ENCODE results near the gene ABTB1.

The ABTB1 gene

GRCh38 chr3:127711896-127712295, 39.1 kb downstream of the ABTB1 start:
- no peak overlapping the region for H3K4me3 ChIP-seq (replicated peaks; ENCODE audit: low read depth, low read length)
- TF ChIP-seq, protein P1, sequence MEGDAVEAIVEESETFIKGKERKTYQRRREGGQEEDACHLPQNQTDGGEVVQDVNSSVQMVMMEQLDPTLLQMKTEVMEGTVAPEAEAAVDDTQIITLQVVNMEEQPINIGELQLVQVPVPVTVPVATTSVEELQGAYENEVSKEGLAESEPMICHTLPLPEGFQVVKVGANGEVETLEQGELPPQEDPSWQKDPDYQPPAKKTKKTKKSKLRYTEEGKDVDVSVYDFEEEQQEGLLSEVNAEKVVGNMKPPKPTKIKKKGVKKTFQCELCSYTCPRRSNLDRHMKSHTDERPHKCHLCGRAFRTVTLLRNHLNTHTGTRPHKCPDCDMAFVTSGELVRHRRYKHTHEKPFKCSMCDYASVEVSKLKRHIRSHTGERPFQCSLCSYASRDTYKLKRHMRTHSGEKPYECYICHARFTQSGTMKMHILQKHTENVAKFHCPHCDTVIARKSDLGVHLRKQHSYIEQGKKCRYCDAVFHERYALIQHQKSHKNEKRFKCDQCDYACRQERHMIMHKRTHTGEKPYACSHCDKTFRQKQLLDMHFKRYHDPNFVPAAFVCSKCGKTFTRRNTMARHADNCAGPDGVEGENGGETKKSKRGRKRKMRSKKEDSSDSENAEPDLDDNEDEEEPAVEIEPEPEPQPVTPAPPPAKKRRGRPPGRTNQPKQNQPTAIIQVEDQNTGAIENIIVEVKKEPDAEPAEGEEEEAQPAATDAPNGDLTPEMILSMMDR (IDR thresholded peaks at IDR 0.05; ENCODE audit: low read length, missing control alignments), result no peak
- DNase-seq (ENCODE audit: low read depth), result no peak

DNA sequence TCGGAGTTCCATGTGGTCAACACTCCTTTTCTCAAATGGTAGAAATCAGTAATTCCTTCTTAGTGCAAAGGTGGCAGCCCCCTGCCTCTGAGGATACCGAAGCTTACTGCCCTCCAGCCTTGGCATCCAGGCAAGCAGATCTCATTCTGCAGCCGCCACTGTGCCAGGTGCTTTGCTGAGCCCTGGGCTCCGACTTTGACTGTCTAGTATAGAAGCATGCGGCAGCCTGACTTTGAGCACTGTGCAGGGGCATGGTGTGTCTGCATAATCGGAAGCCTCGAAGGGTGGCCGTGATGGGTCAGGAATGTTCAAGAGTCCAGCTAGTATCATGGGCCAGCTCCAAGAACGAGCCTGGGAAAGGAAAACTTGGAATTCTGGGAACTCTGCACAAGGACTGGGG, 39.7 kb downstream of the ABTB1 start:
- H3K4me3 ChIP-seq (replicated peaks; ENCODE audit: low read depth, low read length), result no peak overlapping the region
- DNase-seq (ENCODE audit: low read depth), result no peak
- TF ChIP-seq, protein P1 (IDR thresholded peaks at IDR 0.05; ENCODE audit: low read length, missing control alignments), result no peak

DNA sequence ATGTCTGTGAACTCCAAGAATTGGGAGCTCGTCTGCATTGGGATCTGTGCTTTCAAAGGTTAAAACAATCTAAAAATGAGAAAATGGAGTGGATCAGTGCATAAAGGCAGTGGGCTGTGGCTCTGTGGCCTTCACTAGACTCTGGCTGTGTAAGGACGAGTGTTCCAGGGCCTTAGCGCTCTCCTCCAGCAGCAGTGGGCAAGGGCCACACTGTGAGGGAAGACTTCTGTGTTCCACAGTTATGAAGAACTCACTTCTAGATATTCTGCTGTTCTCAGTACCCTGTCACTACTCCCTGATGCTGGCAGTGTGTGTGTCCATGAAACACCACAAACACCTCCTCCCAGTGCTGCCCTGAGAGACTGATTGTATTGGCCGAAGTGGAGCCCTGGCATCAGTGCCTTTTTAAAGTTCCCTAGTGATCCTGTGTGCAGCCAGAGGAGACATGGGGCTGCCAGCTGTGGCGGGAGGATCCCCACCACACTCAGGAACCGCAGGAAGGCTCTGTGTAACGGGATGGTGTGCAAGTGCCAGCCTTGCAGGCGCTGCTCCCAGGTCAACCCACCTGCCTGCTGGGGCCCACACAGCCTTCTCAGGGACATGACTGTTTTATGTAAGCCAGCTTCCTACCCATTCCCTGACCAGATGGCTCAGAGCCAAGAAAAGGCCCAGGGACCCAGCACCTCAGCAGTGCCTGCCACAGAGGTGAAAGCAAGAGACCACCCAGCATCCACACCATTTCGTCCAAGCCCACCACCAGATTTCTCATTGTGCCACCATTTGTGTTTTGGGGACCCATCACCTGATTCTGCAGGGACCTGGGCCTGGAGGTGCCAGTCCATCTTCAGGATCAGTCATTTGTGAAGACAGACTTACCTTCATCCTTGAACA, 40.4 kb downstream of the ABTB1 start:
- no peak for DNase-seq (ENCODE audit: low read depth)
- TF ChIP-seq, protein P1 (IDR thresholded peaks at IDR 0.05; ENCODE audit: low read length, missing control alignments), result no peak

GRCh38 chr3:127714125-127714571, 41.4 kb downstream of the ABTB1 start:
- DNase-seq (ENCODE audit: low read depth), result peak; percentile 38
- TF ChIP-seq, protein P1 (IDR thresholded peaks at IDR 0.05; ENCODE audit: low read length, missing control alignments), result no peak
- H3K4me3 ChIP-seq (replicated peaks; ENCODE audit: low read depth, low read length), result no peak overlapping the region

More for the DNA sequence above, 40.4 kb downstream of the ABTB1 start:
- H3K4me3 ChIP-seq (replicated peaks; ENCODE audit: low read depth, low read length), result no peak overlapping the region

- DNase-seq (ENCODE audit: low read depth), result no peak
- no peak overlapping the region for H3K4me3 ChIP-seq (replicated peaks; ENCODE audit: low read depth, low read length)
- TF ChIP-seq, protein P1 (IDR thresholded peaks at IDR 0.05; ENCODE audit: low read length, missing control alignments), result no peak
Observed at GRCh38 chr3:127714866-127715265, 42.1 kb downstream of the ABTB1 start.

DNA sequence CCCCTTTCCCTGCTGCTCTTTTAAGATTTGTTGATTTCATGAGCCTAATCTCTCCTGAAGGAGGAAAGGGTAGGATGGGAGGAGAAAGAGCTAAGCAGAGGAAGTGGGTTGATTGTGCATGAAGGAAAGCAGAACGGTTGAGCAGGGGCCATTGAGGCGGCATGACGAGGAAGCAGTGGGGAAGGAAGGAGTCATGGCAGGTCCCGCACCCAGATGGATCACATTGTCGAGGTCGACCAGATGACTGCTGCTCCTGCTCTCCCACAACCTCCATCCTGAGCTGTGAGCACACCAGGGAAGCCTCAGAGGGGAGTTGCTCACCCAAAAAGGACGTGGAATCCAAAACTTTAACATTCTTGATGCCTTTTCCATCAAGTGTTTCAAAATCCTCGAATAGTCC, 42.8 kb downstream of the ABTB1 start:
- TF ChIP-seq, protein P1 (IDR thresholded peaks at IDR 0.05; ENCODE audit: low read length, missing control alignments), result no peak
- no peak overlapping the region for H3K4me3 ChIP-seq (replicated peaks; ENCODE audit: low read depth, low read length)
- DNase-seq (ENCODE audit: low read depth), result no peak

Data from fibroblast of pulmonary artery (primary cell).